HCT116 (cell line): ENCODE results near the gene PDHX. TPM values are rescaled to one million over a fixed set of nuclear protein-coding genes. Genes with fewer than 3 reads are reported as not detected.

Source experiments
- ATAC-seq: fragments of 200-7000 bp; cut with Tn5 transposase; 2 replicates; pipeline ENCODE4 v1.9.1; 2020; ENCODE audit warnings: mild to moderate bottlenecking, moderate library complexity
- BruUV-seq: library from RNA; stranded (reverse); fragments of 400-500 nt; replicated peaks from 2 replicates; lab custom pipeline; 2021; lab: Mats Ljungman, UMichigan
- CTCF ChIA-PET: fragments of 300-600 bp; sonication (Branson Sonifier 250); formaldehyde crosslinking; loops from one replicate; lab custom pipeline; 2021; ENCODE audit warnings: antibody characterized with exemption; lab: Charles Lee
- POLR2A ChIA-PET: fragments of 300-600, 350-600 bp; sonication (Branson Sonifier 250); formaldehyde crosslinking; loops from one replicate; lab custom pipeline; 2021; ENCODE audit warnings: antibody characterized with exemption; lab: Charles Lee
- RAD21 ChIA-PET, 2 experiments: fragments of 300-600 bp; sonication (Branson Sonifier 250); formaldehyde crosslinking; loops; one replicate each; lab custom pipeline; 2023; ENCODE audit warnings: low total read pairs in 2 of 2; ENCODE audit not compliant: uncharacterized antibody in 2 of 2, unreplicated experiment in 2 of 2, low non-redundant PET in 1 of 2; lab: Charles Lee
- DNase-seq: peaks from one replicate; pipeline ENCODE4 v3.0.0-alpha.2; 2010; ENCODE audit warnings: low read depth, low spot score
- H2AFZ ChIP-seq: fragments of 200-600 bp; shearing (Covaris generic), sonication (generic); 2 replicates; pipeline ENCODE4 v1.6.1; 2017; ENCODE audit warnings: low read depth, mixed run types, mixed read lengths, antibody characterized with exemption, low read length; ENCODE audit not compliant: poor library complexity, severe bottlenecking
- H3K27ac ChIP-seq: 2 replicates; pipeline ENCODE4 v1.5.1; 2012; ENCODE audit warnings: low read depth, low read length
- H3K27me3 ChIP-seq: fragments of 200-600 bp; sonication (generic); 2 replicates; pipeline ENCODE4 v1.6.1; 2016; ENCODE audit warnings: mixed run types, low read length, mixed read lengths; ENCODE audit not compliant: insufficient read depth
- H3K36me3 ChIP-seq, 2 experiments: fragments of 200-500 bp in 1 of 2; fragments of 200-600 bp in 1 of 2; sonication (Bioruptor generic) in 1 of 2; sonication (generic) in 1 of 2; 2 replicates each; pipeline versions ENCODE4 v1.5.1 to v1.6.1; 2014 to 2016; ENCODE audit warnings: low read length in 2 of 2, inconsistent platforms in 1 of 2, mixed read lengths in 1 of 2, mixed run types in 1 of 2; ENCODE audit not compliant: insufficient read depth in 2 of 2, control insufficient read depth in 1 of 2
- H3K4me1 ChIP-seq, 2 experiments: fragments of 200-600 bp in 1 of 2; sonication (generic) in 1 of 2; 2 replicates each; pipeline versions ENCODE4 v1.5.1 to v1.6.1; 2012 to 2017; ENCODE audit warnings: low read length in 2 of 2, inconsistent platforms in 1 of 2, mild to moderate bottlenecking in 1 of 2, mixed read lengths in 1 of 2, mixed run types in 1 of 2, moderate library complexity in 1 of 2; ENCODE audit not compliant: insufficient read depth in 2 of 2, control insufficient read depth in 1 of 2
- H3K4me2 ChIP-seq: fragments of 200-600 bp; sonication (generic); 2 replicates; pipeline ENCODE4 v1.6.1; 2017; ENCODE audit warnings: mixed run types, low read length, mixed read lengths
- H3K4me3 ChIP-seq, 2 experiments: fragments of 200-600 bp in 1 of 2; sonication (generic) in 1 of 2; replicated peaks in 1 of 2; 2 replicates each; pipeline ENCODE4 v1.5.1; 2011 to 2016; ENCODE audit warnings: low read length in 2 of 2, control low read depth in 1 of 2, low read depth in 1 of 2, mild to moderate bottlenecking in 1 of 2, mixed read lengths in 1 of 2, mixed run types in 1 of 2
- H3K79me2 ChIP-seq: fragments of 200-600 bp; sonication (generic); 2 replicates; pipeline ENCODE4 v1.6.1; 2017; ENCODE audit warnings: mild to moderate bottlenecking, mixed run types, low read length, moderate library complexity, mixed read lengths; ENCODE audit not compliant: insufficient read depth
- H3K9ac ChIP-seq: fragments of 200-600 bp; sonication (generic); 2 replicates; pipeline ENCODE4 v1.6.1; 2016; ENCODE audit warnings: low read length, mixed read lengths
- H3K9me2 ChIP-seq: fragments of 200-600 bp; sonication (generic), shearing (Covaris generic); 2 replicates; pipeline ENCODE4 v1.6.1; 2017; ENCODE audit warnings: mixed run types, mild to moderate bottlenecking, moderate library complexity; ENCODE audit not compliant: insufficient read depth
- H3K9me3 ChIP-seq, 2 experiments: fragments of 200-500 bp in 1 of 2; fragments of 200-600 bp in 1 of 2; sonication (Bioruptor generic) in 1 of 2; sonication (generic) in 1 of 2; 2 replicates each; pipeline ENCODE4 v1.6.1; 2014 to 2017; ENCODE audit warnings: low read length in 2 of 2, mixed read lengths in 2 of 2, inconsistent platforms in 1 of 2, low read depth in 1 of 2, mild to moderate bottlenecking in 1 of 2, mixed run types in 1 of 2, moderate library complexity in 1 of 2; ENCODE audit not compliant: control insufficient read depth in 1 of 2, insufficient read depth in 1 of 2
- H4K20me1 ChIP-seq: fragments of 200-600 bp; sonication (generic), shearing (Covaris generic); 2 replicates; pipeline ENCODE4 v1.6.1; 2017; ENCODE audit warnings: mixed run types, mild to moderate bottlenecking, moderate library complexity; ENCODE audit not compliant: insufficient read depth
- CBX3 ChIP-seq: IDR thresholded peaks from 2 replicates; pipeline ENCODE4 v1.6.1; 2012; ENCODE audit warnings: low read depth
- CEBPB ChIP-seq: IDR thresholded peaks from 2 replicates; pipeline ENCODE4 v1.6.1; 2012; ENCODE audit warnings: low read depth
- EGR1 ChIP-seq: IDR thresholded peaks from 2 replicates; pipeline ENCODE4 v1.6.1; 2012; ENCODE audit warnings: low read depth
- EZH2phosphoT487 ChIP-seq: fragments of 200-600 bp; IDR thresholded peaks from 2 replicates; pipeline ENCODE4 v1.6.1; 2018; ENCODE audit warnings: antibody characterized with exemption, borderline replicate concordance
- FOSL1 ChIP-seq: IDR thresholded peaks from 2 replicates; pipeline ENCODE4 v1.6.1; 2012; ENCODE audit warnings: low read depth
- JUND ChIP-seq: IDR thresholded peaks from 2 replicates; pipeline ENCODE4 v1.6.1; 2012
- POLR2A ChIP-seq: IDR thresholded peaks from 2 replicates; pipeline ENCODE4 v1.7.0; 2011; ENCODE audit warnings: borderline replicate concordance; ENCODE audit not compliant: insufficient read depth, insufficient read length; ENCODE audit errors: extremely low read depth
- SIN3A ChIP-seq: IDR thresholded peaks from 2 replicates; pipeline ENCODE4 v1.6.1; 2012; ENCODE audit warnings: low read depth
- SP1 ChIP-seq: IDR thresholded peaks from 2 replicates; pipeline ENCODE4 v1.6.1; 2012; ENCODE audit warnings: low read depth
- TCF7L2 ChIP-seq: IDR thresholded peaks from 2 replicates; pipeline ENCODE4 v1.7.0; 2011; ENCODE audit warnings: borderline replicate concordance, inconsistent platforms; ENCODE audit not compliant: insufficient read depth, insufficient read length; ENCODE audit errors: extremely low read depth
- ZFX ChIP-seq: fragments of 450-650 bp; IDR thresholded peaks from 2 replicates; pipeline ENCODE4 v1.6.1; 2017
- intact Hi-C: fragments of 100-400 bp; cut with micrococcal nuclease; formaldehyde crosslinking; loops from 2 replicates; pipeline ENCODE4 v1.10.0; 2022
- total RNA-seq: library from RNA; stranded (reverse); gene quantifications from one replicate; pipeline ENCODE4 v1.2.1, GENCODE V29; 2021; ENCODE audit not compliant: unreplicated experiment
- TF ChIP-seq, protein P1 (sequence below), 3 experiments: fragments of 200-600 bp in 1 of 3; sonication (generic) in 1 of 3; IDR thresholded peaks in 2 of 3; conservative IDR thresholded peaks in 1 of 3; 2 replicates each; pipeline ENCODE4 v1.5.1; 2012 to 2017; ENCODE audit warnings: low read depth in 2 of 3, low read length in 2 of 3, antibody characterized with exemption in 1 of 3, borderline replicate concordance in 1 of 3, control low read depth in 1 of 3, mild to moderate bottlenecking in 1 of 3, mixed read lengths in 1 of 3, mixed run types in 1 of 3, moderate library complexity in 1 of 3; ENCODE audit not compliant: insufficient read depth in 1 of 3
- TF ChIP-seq, protein P2 (sequence below): IDR thresholded peaks from 2 replicates; pipeline ENCODE4 v1.6.1; 2012

Gene PDHX
- total RNA-seq, 1 experiment from 2014 or later: 36.6 TPM

DNA sequence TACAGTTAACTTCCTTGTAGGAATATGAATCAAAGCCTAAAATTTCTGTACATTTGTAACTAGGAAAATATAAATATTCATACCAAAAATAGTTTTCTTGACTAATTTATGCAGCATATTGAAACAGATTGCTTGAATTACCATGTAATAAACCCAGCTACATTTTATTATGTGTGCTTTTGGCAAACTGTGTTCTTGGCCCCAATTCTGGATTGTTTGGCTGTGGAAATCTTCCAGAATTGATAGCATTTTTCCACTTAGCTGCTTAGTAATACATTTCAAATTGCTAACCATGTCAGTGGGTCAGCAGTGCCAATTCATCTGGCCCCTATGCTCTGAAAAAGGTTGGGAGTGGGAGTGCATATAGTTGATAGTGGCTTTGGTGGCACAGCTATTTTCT is 32.3 kb downstream of the PDHX start:
- H3K36me3 ChIP-seq: no peaks in the 10 kb centered on the region
- H3K9me3 ChIP-seq: no peaks in the 10 kb centered on the region
- H3K27ac ChIP-seq: no peak overlapping the region
- RAD21 ChIA-PET: no interaction called here
- no peak for TF ChIP-seq ZFX
- no peak for TF ChIP-seq TCF7L2
- TF ChIP-seq JUND: no peak
- TF ChIP-seq, protein P1, sequence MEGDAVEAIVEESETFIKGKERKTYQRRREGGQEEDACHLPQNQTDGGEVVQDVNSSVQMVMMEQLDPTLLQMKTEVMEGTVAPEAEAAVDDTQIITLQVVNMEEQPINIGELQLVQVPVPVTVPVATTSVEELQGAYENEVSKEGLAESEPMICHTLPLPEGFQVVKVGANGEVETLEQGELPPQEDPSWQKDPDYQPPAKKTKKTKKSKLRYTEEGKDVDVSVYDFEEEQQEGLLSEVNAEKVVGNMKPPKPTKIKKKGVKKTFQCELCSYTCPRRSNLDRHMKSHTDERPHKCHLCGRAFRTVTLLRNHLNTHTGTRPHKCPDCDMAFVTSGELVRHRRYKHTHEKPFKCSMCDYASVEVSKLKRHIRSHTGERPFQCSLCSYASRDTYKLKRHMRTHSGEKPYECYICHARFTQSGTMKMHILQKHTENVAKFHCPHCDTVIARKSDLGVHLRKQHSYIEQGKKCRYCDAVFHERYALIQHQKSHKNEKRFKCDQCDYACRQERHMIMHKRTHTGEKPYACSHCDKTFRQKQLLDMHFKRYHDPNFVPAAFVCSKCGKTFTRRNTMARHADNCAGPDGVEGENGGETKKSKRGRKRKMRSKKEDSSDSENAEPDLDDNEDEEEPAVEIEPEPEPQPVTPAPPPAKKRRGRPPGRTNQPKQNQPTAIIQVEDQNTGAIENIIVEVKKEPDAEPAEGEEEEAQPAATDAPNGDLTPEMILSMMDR (IDR thresholded peaks at IDR 0.05 in 2 of 3, conservative IDR thresholded peaks at IDR 0.05 in 1 of 3; ENCODE audit: borderline replicate concordance in 1 of 3, insufficient read depth in 1 of 3, low read depth in 2 of 3, low read length in 2 of 3): no peak
- no peak for TF ChIP-seq CEBPB
- TF ChIP-seq CBX3: no peak
- no peak for TF ChIP-seq SIN3A
- TF ChIP-seq, protein P2, sequence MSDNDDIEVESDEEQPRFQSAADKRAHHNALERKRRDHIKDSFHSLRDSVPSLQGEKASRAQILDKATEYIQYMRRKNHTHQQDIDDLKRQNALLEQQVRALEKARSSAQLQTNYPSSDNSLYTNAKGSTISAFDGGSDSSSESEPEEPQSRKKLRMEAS: no peak
- no peak for TF ChIP-seq EZH2phosphoT487
- no peak for TF ChIP-seq FOSL1
- no peak for TF ChIP-seq SP1
- no peak for TF ChIP-seq POLR2A
- no peak for TF ChIP-seq EGR1
- TF ChIP-seq, all 23 proteins: peak for 0
- ChIA-PET POLR2A (no interaction called here), CTCF (interaction anchor here (0.6 kb wide), 1 partner anchor 50 kb away, joined by 3 read pairs; no protein-coding TSS in a partner anchor)
- H2AFZ ChIP-seq: no peak overlapping the region
- BruUV-seq: no TSS peak
- H3K9ac ChIP-seq: no peak overlapping the region
- H3K4me3 ChIP-seq: no peak overlapping the region
- H3K9me2 ChIP-seq: no peaks in the 10 kb centered on the region
- DNase-seq (no peak), ATAC-seq (no peak)
- H4K20me1 ChIP-seq: no peaks in the 10 kb centered on the region
- no peak overlapping the region for H3K4me2 ChIP-seq
- no peaks in the 10 kb centered on the region for H3K4me1 ChIP-seq
- intact Hi-C loops: no loop called here
- peaks cover 5% of the 10 kb centered on the region; the same call in 1 of the 2 replicates for H3K79me2 ChIP-seq
- H3K27me3 ChIP-seq: no peaks in the 10 kb centered on the region
